Activated CD8-positive, alpha-beta memory T cell treated with anti-CD3 and anti-CD28 coated beads for 4 hours (primary cell): ENCODE data around the gene GARNL3.

ENCODE experiments used
- DNase-seq, 2 donors: peaks; one replicate each; pipeline ENCODE4 v3.0.0-alpha.2; 2020; ENCODE audit warnings: low read depth in 2 of 2

The GARNL3 gene

GRCh38 chr9:127384901-127385300 lies 120.3 kb downstream of the GARNL3 start:
- no peak for DNase-seq

GRCh38 chr9:127386249-127386648 lies 121.7 kb downstream of the GARNL3 start:
- DNase-seq, result no peak

GRCh38 chr9:127386981-127387380 lies 122.4 kb downstream of the GARNL3 start:
- DNase-seq, result no peak

GRCh38 chr9:127388037-127388855 lies 123.7 kb downstream of the GARNL3 start:
- peak; percentile 69 to 74 for DNase-seq

- no peak for DNase-seq
These were observed 124.3 kb downstream of the GARNL3 start for GRCh38 chr9:127388856-127389238.

GRCh38 chr9:127389381-127390247 lies 125.0 kb downstream of the GARNL3 start:
- no peak for DNase-seq

- no peak for DNase-seq
These were observed 125.6 kb downstream of the GARNL3 start for GRCh38 chr9:127390248-127390545.

- DNase-seq, result no peak
These were observed 126.0 kb downstream of the GARNL3 start for GRCh38 chr9:127390563-127390962.

- DNase-seq, result no peak
These were observed 127.6 kb downstream of the GARNL3 start for GRCh38 chr9:127392166-127392565.

- DNase-seq, result no peak
These were observed 128.4 kb downstream of the GARNL3 start for GRCh38 chr9:127392976-127393375.

GRCh38 chr9:127393645-127394044 lies 129.1 kb downstream of the GARNL3 start:
- no peak for DNase-seq

GRCh38 chr9:127395497-127396252 lies 131.1 kb downstream of the GARNL3 start:
- DNase-seq, result no peak

GRCh38 chr9:127396253-127396807 lies 131.8 kb downstream of the GARNL3 start:
- DNase-seq, result no peak

- peak; percentile 80 to 85 for DNase-seq
These were observed 132.5 kb downstream of the GARNL3 start, which contains the start of gene SLC2A8 for GRCh38 chr9:127396808-127397645. TSS of gene SLC2A8 (plus strand) at chr9:127397169. CDS start at chr9:127397231, 62 bp downstream.

GRCh38 chr9:127397646-127398274 lies 133.2 kb downstream of the GARNL3 start:
- DNase-seq, result no peak

GRCh38 chr9:127398275-127398647 lies 133.7 kb downstream of the GARNL3 start:
- no peak for DNase-seq

- DNase-seq, result no peak
These were observed 134.3 kb downstream of the GARNL3 start for GRCh38 chr9:127398715-127399400.

- no peak for DNase-seq
These were observed 135.2 kb downstream of the GARNL3 start for GRCh38 chr9:127399736-127400269.

GRCh38 chr9:127402401-127403090 lies 138.0 kb downstream of the GARNL3 start:
- no peak for DNase-seq
